HG02798 (cell line): ENCODE data around the gene ADCY5.

Experiments used
- ATAC-seq: cut with Tn5 transposase; IDR thresholded peaks from one replicate; pipeline ENCODE4 v1.9.1; 2021; ENCODE audit warnings: mild to moderate bottlenecking; ENCODE audit not compliant: unreplicated experiment, poor library complexity

The ADCY5 gene

DNA sequence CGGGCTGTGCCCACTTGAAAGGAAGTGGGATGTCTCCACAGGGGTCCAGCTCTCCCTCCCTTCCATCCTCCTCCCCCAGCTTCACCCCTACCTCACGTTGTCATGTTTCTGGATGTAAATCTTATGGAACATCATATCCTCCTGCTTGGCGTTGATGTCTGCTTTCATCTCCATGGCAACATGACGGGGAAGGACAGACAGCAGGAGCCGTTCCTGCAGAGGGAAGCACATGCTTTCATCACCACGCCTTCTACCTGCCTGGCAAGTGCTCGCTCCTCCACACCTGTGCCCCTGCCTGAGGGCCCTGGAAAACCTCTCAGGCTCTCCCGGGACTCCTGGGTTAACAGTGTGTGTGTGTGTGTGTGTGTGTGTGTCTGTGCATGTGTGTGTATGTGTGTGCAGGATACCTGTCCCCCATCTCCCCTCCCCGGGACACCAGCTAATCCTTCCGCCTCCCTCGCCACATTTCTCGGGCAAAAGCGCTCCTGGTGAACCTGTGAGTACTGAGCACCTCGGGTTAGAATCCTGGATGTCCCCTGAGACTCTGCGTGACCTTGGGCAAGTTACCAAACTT lies 101.1 kb downstream of the ADCY5 start:
- ATAC-seq, result no peak

- ATAC-seq, result no peak
Measured at GRCh38 chr3:123347205-123347604, 101.7 kb downstream of the ADCY5 start.

- no peak for ATAC-seq
Measured at GRCh38 chr3:123346021-123346420, 102.9 kb downstream of the ADCY5 start.

GRCh38 chr3:123344907-123345594 lies 103.8 kb downstream of the ADCY5 start:
- no peak for ATAC-seq

DNA sequence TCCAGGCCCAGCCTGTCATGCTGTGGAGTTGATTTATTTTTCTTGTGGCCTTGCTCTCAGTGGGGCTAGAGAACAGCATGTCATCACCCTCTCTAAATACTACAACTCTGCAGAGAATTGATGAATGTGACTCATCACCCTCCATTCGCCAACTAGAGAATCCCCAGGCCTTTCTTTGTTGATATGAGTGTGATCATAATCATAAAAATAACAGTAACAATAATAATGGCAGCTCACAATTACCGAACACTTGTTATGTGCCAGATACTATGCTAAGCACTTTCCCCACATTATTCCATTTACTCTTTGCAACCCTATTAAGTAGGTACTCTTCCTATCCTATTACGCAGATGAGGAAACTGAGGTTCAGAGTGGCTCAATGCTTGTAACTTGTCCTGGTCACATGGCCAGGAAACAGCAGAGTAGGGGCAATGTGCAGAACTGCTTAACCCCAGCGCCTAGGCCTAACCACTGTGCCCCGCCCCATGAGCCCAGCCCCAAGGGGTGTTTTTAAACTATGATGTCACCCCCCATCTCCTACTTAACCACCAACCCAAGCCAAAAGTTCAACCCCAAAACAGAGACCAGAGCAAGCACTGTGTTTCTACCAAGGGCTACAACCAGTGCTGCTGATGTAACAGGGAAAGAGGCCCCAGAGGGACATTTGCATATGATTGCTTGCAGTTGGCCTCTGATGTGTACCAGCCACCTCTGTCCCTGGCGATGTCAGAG lies 104.5 kb downstream of the ADCY5 start:
- peak; percentile 51 for ATAC-seq

- no peak for ATAC-seq
Measured at GRCh38 chr3:123343296-123344174, 105.4 kb downstream of the ADCY5 start.

DNA sequence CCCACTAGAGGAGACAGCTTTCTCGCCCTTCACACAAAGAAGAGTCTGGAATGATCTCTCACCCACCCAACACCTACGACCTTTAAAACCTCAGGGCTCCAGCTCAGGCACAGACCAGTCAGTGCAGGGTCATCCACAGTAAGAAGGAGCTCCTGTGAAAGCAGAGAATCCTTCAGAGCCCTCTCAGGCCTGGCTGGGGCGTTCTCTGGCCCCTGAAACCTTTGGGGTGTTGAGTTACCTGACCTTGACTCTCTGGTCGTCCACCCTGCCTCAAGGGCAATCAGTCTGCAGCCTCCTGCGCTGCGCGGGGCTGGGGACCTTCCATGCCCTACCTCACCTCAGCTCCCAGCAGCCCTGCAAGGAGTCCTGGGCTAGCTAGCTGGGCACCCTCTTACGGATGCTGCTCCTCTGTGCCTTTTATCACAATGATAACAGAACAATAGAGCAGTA lies 106.2 kb downstream of the ADCY5 start:
- ATAC-seq, result no peak

GRCh38 chr3:123341871-123342630 lies 106.8 kb downstream of the ADCY5 start:
- no peak for ATAC-seq

- ATAC-seq, result no peak
Measured at GRCh38 chr3:123340336-123340735, 108.6 kb downstream of the ADCY5 start.

- no peak for ATAC-seq
Measured at GRCh38 chr3:123339302-123339701, 109.6 kb downstream of the ADCY5 start.

DNA sequence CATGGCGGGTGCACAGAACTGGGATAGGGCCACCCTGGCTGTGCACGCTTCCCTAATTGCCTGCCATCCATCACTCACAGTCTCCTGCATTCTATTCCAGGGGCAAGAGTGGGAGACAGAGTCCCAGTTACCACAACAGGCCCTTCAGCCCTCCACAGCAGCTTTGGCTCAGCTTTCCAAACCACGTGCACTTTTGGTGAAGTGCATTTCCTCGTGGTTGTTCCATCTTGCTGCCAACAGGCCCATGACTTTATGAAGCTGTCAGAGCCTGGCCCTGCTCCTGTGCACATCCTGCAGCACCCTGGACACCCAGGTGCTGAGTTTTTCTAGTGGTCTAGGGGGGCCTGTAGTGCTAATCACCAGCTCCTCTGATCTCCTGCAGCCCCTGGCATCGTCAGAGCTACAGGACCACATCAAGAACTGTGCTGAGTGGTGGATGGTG lies 110.2 kb downstream of the ADCY5 start:
- no peak for ATAC-seq

GRCh38 chr3:123337948-123338619 lies 110.8 kb downstream of the ADCY5 start:
- ATAC-seq, result no peak

DNA sequence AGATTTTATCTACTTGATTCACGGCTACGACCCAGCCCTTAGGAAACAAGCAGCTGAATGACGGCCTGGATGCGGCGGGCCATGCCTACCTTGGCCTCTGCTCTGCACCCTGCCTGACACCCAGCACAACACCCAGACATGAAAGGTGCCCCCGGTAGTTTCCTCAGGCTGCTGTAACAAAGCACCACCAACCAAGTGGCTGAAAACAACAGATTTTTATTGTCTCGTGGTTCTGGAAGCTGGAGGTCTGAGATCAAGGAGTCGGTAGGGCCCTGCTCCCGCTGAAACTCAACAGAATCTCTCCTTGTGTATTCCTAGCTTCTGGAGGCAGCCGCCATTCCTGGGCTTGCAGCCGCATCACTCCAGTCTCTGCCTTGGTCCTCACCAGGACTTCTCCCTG lies 111.7 kb downstream of the ADCY5 start:
- no peak for ATAC-seq

DNA sequence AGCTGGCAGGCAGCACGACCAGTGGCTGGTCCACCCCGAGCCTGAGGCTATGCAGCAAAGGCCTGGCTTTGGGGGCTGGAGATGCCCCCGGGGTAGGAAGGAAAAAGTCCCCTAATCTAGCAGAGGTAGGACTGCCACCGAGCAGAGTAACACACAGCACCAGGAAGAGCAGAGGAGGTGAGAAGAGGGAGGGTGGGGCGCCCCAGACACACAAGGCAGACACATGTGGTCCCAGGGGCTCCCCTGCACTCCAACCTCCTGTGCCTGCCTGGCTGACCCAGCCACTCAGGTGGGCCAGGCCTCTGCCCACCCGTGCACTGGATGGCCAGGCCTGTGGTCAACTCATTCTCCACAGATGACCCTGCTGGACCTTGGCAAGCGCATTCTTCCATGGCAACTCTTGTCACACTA lies 112.4 kb downstream of the ADCY5 start:
- ATAC-seq, result no peak

DNA sequence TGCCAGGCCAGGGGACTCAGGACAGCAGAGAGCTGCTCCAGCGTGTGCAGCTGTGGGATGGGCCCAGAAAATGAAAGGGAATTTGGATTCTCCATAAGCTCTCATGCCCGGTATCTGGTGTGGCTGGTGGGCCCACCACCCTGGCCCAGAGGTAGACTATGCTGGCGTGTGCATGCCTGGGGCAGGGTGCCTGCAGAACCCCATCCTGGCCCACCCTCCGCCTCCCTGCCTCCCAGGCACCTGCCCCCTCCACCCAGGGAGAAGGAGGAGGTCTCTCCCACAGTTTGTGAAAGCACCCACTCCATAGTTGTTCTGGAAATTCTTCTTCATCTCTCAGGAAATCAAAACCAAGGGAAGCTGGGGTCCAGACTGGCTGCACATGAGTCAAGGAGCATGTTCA lies 112.9 kb downstream of the ADCY5 start:
- ATAC-seq, result no peak

- ATAC-seq, result no peak
Measured at GRCh38 chr3:123335007-123335670, 113.8 kb downstream of the ADCY5 start.

DNA sequence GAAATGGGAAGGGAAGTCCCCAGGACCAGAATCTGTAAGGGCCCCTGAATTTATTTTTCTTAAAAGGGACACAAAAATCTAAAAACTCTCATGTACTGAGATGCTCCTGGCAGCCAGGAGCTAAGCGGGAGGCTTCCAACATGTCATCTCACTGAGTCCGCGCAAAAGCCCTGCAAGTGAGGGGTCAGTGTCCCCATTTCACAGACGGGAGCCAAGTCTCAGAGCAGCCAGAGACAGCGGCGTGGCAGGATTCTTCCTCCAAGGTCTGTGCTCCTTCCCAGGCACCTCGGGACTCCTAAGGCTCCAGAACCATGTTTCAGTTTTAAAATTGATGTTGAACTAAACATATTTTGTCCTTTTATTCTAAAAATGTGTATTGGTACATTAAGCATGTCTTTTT lies 114.8 kb downstream of the ADCY5 start:
- ATAC-seq, result no peak

DNA sequence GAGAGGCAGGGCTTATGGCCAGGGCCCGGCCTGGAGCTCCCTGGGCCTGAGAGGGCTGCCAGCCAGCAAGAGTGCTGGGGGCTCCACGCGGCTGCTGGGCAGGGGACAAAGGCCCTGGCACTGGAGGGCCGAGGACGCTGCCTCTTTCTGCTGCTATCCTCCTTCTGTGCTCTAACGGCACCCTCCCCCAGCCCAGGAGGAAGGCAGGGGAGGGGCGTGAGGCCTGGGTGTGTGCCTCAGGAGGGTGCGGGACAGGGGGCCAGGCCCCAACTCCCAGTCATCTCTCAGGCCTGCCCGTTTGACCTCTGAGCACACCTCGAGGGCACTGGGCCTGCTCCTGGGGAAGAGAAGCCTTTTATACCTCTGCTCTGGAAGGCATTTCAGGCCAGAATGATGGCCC lies 115.5 kb downstream of the ADCY5 start:
- ATAC-seq, result no peak

DNA sequence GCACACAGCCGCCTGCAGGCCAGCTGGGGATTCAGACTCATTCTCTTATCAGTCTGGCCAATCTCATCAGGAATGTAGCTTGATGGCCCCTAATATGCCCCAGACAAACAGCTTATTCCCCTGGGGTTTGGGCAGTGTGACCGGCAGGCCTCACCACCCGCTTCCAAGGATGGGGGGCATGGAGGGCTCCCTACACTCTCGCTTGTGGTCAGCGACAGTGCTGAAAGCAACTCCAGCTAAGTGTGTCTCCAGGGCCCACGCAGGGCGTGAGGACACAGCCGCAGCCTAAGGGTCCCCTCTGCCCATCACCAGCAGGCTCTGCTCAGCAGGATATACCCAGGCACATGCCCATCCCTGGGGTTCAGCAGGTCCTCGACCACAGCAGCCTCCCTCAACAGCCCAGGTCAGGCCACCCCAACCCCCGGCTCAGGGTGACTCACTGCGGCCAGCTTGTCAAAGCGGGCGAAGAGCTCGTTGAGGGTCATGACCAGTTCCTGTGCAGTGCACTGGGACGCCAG lies 116.7 kb downstream of the ADCY5 start:
- no peak for ATAC-seq
